Activated T-cell treated with anti-CD3 and anti-CD28 coated beads for 24 hours (primary cell): ENCODE data around the gene CCDC74A.
"Not testable (repeated sequence)": the region's sequence is repeated elsewhere in the genome, so short reads cannot be mapped to it uniquely, and the experiment has no call there.

Experiments
- DNase-seq: peaks from one replicate; pipeline ENCODE4 v3.0.0-alpha.2; 2020; ENCODE audit warnings: low read depth

Gene CCDC74A

DNA sequence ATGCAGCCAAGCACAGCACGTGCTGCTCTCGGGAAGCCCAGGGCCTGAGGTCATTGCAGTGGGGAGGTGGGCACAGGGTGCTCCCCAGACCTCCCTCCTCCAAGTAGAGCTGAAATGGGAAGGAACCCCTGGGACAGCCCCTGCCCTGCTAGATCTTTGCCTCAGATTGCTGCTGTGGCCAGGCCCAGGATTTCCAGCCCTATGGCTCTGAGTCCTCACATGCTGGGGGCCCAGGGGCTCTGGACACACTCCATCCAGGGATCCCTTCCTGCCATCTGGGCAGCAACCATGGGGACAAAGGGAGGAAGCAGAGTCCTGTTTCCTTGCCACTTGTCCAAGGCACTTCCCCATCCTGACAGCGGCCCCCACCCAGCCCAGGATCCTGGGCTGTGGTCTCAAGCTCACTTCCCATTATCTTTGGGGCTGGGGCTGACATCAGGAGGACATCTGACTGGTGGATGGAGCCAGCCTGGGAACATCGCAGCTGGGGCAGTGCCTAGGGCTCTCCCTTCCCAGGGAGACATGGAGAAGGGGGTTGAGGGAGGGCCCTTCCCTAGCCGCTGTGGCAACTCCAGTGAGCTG lies 2.3 kb downstream of the CCDC74A start:
- not testable (repeated sequence) for DNase-seq

DNA sequence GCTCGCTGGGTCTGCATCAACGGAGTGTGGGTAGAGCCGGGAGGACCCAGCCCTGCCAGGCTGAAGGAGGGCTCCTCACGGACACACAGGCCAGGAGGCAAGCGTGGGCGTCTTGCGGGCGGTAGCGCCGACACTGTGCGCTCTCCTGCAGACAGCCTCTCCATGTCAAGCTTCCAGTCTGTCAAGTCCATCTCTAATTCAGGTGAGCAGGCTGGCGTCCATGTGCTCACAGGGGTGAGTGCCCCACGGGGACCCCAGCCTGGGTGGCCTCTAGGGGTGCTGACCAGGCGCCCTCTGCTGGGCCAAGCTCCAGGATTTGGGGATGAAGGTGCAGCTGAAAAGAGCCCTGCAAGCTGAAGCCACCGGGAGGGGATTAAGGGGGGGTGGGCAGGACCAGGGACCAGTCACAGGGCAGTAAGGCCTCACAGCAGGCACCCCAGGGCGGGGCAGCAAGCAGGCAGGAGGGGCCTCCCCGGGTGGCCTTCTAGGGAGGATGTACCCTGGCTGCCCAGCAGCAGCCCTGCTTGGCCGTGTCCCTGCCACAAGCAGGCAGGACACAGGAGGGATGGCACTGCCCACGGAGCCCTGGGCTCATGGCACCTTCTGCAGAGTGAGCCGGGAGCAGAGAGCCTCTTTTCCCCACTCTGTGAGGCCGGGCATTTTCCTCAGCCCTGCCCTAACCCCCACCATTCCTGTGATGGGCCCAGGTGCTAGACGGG lies 3.1 kb downstream of the CCDC74A start:
- DNase-seq: not testable (repeated sequence)

DNA sequence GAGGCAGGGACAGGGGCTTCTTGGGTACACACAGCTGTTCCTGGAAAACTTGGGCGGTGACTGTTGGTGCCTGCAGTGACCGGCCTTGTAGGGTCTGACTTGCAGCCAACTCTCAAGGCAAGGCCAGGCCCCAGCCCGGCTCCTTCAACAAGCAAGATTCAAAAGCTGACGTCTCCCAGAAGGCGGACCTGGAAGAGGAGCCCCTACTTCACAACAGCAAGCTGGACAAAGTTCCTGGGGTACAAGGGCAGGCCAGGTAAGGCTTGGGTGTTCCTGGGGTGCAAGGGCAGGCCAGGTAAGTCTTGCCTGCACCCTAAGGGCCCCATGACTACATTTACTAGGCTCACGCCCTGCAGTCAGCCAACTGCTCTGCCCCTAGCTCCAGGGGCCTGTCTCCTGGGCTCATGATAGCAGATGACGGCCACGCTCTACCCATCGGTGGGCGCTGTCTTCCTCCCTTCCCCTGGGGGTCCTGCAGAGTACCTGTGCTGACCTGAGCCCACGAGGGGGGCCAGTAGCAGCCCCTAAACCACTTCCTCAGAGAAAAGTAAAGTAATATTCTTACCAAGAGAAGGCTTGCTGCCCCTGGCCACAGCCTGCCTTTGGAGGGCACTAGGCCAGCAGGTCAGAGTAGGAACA lies 4.0 kb downstream of the CCDC74A start:
- DNase-seq: not testable (repeated sequence)

DNA sequence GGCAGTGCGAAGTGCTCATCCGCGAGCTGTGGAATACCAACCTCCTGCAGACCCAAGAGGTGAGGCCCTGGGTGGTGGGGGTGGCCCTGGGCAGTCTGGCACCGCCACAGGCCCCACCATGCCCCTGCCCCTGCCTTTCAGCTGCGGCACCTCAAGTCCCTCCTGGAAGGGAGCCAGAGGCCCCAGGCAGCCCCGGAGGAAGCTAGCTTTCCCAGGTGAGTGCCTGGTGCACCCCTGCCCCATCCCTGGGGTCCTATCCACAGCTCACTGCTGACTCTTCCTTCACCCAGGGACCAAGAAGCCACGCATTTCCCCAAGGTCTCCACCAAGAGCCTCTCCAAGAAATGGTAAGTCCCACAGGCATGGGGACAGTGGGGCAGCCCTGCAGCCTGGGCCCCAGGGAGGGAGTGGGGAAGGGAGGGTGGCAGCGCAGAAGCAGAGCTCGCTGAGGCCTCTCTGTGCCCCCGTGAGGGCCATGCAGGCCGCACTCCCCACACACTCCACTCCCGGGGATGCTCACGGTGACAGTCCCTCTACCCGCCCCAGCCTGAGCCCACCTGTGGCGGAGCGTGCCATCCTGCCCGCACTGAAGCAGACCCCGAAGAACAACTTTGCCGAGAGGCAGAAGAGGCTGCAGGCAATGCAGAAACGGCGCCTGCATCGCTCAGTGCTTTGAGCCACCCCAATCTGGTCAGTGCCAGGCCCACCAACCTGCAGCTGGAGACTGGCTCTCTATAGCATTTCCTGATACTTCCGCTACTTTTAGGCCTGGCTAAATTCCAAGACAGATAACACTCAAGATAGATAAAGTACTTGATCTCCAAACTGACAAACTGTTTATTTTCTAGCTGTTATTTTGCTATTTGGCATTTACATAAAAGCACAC lies 5.3 kb downstream of the CCDC74A start:
- DNase-seq: not testable (repeated sequence)

DNA sequence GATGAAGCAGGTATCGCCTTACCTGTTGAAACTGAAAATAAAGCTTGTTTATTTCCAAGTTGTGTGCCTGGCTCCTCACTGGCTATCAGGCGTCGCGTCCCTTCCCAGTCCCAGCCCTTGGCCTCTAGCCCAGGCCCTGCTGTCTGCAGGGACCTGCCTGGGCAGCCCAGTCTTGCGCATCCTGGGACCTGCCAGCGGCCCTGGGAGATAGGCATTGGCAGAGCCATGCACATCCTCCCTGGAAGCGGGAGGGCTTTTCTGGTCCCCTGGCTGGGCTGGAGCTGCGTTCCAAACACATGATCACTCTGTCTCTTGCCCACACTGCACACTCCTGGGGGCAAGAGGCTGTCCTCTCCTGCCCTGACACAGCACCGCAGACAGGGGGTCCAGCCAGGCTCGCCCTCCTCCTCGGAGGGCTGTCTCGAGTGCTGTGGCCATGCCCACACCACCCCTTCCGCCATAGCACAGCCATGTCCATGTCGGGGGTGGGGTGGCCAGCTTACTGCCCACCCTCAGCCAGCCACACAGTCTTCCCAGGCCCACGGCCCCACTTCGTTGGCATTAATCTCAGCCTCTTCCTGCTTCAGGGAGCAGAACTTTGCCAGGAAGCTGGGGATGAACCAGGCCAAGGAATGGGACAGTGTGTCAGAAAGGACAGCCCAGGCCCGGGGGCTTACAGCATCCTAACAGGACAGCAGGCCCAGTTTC lies 6.1 kb downstream of the CCDC74A start:
- DNase-seq: not testable (repeated sequence)

DNA sequence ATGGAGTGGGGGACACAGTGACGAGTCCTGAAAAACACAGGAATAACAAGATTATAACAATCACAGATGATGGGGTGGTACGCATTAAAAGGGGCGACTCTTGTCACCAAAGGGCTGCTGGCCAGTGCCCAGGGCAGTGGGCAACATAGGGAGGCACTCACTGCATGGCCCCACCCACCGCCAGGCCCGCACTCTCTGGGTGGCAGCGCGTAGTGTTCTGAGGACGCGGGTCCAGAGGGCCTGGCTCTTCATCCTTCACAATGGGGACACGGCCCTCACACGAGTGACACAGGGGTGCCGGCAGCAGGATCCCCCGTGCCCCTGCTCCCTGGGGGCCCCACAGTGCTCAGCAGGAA lies 6.6 kb downstream of the CCDC74A start:
- DNase-seq: not testable (repeated sequence)

DNA sequence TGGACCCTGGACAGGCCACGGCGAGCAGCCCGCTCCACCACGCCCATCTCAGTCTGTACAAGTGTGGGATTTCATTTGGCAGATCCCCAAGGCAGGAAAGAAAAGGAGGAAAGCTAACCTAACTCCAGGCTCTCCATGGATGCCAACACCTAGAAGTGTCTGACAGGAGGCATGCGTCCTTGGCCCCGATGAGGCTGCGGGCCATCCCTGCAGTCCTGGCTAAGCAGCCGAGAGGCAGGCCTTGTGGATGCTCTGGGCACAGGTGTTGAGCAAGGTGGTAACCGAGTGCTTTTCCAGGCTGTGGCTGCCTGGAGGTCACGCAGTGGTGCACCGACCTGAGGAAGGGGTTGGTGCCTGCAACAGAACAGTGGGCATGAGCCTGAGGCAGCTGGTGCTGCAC lies 7.3 kb downstream of the CCDC74A start:
- not testable (repeated sequence) for DNase-seq

DNA sequence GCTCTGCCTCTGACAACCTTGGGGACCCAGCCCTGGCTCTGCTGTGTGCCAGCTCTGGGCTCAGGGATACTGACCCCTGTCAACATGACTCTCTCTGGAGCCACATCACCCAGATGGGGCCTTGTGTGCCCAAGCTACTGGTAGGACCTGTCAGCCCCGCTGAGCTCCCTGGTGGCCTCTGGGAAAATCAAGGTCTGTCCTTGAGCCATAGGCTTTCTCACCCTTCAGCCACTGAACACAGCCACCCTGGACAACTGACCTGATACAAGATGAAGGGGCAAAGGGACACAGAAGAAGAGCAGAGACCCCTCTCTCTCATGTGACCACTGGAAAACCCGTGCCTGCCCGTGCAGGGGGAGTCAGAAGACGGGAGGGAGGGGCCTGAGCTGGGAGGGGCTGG lies 7.8 kb downstream of the CCDC74A start:
- DNase-seq: no peak

DNA sequence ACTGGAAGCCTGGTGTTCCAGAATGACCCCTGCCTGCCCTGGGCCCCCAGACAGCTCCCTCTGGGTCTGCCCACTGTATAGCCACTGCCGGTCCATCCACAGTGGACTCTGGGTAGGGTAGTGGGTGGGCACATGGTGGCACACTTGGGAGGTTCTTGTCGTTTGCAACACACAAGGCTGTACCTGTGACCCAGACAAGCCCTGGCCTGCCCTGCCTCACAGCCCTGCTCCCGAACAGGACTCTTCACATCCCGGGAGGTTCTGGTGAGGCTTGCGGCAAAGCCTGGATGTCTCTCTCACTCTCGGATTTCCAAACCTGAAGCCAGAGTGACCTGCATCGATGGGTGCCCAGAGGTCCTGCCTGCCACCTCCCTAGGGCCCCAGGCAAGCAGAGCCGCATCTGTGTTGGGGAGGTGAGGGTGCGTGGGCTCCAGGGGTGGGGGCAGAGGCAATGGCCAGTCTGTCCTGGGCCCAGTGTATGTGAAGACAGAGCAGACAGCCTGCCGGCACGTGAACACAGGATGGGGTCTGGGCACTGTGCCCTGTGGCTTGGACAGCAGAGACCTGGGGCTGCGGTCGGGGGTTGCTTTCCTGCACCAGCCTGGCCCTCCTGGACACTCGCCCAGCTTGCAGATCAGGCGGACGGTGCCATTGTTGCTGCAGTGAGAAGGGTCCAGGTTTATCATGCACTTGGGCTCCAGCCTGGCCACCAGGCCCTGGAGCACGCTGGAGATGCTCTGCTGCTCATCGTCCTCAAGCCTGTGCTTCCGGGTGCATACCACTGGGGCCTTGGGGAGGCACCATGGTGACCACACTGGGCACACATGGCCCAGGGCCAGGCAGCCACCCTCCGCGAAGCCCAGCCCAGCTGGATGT lies 8.5 kb downstream of the CCDC74A start:
- DNase-seq: not testable (repeated sequence)

DNA sequence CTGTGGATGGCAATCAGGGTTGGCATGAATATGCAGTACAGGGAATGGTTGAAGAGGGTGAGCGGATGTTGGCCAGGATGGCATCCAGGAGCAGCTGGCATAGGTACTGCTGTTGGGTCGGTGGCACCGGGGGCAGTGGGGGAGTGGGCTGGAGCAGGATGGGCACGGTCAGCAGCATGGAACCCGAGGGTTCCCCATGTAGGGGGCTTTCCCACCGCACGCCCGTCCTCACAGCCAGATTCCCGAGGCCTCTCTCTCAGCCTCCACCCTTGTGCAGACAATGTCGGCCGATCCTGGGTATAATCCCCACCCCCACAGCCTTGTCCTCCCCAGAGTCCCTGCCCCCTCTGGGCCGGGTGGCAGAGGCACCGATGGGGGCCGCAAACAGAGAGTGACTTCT lies 9.2 kb downstream of the CCDC74A start:
- not testable (repeated sequence) for DNase-seq

DNA sequence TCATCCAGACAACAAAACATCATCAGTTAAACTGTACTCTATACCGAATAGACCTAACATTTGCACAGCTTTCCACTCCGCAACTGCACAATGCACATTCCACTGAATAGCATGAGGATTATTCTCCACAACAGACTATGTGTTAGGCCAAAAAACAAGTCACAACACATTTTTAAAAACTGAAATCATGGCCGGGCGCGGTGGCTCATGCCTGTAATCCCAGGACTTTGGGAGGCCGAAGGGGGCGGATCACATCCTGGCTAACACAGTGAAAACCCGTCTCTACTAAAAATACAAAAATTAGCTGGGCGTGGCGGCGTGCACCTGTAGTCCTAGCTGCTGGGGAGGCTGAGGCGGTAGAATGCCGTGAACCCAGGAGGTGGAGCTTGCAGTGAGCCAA lies 11.2 kb downstream of the CCDC74A start:
- not testable (repeated sequence) for DNase-seq

DNA sequence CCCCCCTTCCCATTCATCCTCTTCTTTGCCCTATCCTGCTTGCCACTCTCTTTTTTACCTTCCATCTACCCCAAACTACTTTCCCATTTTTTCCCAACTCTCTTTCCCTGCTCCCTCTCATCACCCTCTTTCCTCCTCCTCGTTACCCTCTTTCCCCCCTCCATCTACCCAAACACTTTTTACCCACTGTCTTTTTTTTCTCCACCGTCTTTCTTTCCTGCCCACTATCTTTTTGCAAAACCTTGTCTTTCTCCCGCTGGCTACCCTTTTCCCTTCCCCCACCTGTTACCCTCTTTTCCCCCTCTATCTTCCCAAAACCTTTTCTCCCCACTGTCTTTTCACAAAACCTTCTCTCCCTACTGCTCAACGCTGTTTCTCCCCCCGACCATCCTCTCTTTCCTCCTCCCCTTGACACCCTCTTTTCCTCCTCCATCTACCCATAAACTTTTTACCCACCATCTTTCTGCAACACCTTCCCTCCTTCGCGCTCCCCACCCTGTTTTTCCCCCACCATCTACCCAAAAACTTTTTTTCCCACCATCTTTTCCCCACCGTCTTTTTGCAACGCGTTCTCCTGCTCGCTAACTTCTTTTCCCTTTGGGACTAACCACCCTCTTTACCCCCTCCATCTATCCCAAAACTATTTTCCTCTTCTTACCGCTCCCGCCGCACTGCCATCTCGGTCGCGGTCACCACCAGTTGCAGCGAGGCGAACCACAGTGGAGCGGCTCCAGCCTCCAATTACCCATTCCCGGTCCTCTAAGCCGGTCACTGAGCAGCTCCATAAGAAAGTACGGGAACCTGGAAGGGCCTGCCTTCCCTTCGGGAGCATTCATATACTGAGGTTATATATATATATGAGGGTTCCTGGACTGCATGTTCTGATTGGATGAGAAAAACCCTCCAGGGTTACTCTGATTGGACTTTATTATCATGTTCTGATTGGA lies 15.0 kb downstream of the CCDC74A start:
- no peak for DNase-seq

DNA sequence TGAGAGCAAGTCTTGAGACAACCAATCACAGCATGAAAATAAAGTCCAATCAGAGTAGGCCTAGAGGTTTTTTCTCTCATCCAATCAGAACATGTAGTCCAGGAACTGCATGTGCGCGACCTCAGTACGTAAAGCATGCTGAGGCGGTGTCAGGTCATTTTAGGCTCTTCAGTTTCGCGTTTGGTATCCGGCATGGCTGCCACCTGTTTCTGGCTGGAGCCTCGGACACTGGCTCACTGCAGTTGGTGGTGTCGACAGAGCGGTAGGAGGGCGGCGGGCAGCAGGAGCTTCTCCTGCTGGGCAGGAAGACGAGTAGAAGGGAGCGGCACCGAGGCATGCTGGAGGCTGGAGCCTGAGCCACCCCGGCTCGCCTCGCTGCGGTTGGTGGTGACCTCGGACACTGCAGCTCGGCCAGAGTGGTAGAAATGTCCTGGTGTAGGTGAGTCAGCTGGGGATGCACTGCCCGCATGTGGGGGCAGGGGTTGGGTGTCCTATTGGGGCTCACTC lies 15.8 kb downstream of the CCDC74A start:
- no peak for DNase-seq

DNA sequence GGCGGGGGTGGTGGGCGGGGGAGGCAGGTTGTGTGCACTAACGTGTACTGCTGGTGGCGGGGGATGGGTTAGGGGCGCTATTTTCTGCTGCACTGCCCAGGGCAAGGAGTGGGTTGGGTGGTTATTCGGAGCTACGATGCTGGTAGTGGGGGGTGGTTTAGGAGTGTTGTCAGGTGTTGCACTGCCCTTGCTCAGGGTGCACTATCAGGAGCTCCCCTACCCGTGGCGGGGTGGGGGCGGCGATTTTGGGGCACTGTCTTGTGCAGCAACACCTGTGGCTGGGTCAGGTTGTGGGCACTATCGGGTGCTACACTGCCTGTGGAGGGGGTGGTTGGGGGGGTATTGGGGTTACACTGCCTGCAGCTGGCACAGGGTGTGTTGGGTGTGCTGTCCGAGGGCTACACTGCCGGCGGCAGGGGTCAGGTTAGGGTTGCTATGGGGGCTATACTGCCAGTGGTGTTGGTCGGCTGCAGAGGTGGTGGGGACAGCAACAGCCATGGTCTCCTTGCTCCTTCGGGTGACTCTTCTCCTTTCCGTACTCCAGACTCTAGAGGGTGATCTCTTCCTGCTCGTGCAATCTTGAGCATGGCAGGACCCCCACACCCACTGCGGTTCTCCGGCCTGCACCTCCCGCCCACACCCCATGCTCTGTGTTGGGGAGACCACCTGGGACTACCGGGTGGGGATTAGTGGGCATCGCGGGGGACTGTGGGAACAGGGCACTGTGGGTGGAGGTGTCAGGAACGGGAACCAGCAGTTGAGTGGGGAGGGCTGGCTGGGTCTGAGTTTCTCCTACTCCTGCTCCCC lies 16.5 kb downstream of the CCDC74A start:
- not testable (repeated sequence) for DNase-seq

DNA sequence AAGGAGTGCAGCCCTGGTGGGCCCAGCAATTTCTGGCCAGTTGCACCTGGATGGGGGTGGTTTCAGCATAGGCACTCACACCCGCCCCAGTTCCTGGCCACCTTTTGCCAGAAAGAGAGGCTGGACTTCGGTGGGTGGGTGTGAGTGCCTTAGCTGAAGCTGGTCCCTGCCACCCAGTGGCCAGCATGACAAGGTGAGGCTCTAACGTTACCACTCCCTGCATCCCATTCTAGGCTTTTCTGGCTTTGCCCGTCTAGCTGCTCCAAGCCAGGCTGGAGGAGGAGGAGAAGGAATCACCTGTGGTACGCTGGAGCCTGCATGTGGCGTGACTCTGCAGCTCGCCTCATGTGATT lies 17.1 kb downstream of the CCDC74A start:
- DNase-seq: not testable (repeated sequence)

DNA sequence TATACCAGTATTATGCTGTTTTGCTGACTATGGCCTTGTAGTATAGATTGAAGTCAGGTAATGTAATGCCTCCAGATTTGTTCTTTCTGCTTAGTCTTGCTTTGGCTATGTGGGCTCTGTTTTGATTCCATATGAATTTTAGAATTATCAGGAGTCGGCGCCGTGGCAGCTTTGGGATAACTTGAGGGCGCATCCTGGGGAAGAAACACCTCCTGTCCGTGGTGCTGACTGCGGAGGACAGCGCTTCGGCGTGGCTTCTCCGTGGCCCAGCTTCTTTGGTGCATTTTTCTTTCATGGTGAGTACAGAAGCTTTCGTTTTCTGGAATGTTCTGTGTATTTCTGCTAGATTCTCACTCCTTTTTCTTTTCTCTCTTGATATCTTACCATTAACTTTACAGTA lies 25.2 kb downstream of the CCDC74A start:
- DNase-seq: no peak

DNA sequence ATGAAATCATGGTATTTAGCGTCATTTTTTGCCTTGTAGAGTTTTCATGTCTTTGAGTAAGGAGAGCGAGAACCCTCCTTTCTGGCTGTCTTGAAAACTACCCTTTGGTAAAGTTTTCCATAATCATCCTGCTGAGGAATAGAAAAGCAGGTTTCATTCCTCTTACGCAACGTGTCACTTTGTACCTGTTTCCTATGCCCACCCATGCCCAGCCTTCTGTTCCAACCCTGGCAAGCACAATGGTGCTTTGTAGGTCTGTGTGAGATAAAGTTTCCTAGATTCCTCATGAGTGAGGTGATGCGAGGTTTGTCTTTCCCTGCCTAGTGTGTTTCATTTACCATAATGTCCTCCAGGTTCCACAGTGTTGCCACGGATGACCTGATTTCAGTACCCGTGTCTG lies 29.3 kb downstream of the CCDC74A start:
- no peak for DNase-seq

DNA sequence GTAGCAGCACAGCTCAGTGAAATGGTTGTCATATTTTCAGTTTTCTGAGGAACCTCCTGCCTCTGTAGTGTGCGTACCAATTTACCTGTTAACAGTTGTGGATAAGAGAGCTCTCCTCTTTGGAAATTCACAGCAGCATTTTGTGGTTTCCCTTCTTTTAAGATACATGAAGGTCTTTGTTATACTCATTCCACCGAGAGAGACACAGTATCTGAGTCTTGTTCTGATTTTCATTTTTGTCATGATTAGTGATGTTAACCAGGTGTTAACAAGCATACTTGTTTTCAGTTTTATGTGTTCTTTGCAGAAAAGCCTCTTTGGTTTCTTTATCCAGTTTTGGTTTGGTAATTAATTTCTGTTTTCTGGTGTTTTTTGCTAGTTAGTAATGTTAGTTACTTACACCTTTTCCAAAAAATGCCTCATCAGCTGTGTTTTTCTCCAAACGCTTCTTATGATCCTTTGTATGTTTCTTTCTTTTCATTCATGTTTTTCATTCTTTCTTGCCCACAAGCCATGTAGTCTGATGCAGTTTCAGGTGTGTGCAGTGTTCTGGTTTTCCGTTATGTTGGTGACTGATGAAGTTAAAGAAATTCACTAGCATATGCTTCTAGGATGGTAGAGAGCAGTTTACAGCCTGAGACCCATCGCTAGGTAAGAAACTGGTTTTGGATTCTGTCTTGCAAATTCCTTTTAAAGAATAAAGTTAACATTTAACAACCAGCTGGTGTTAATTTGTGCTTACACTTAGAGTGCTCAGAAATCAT lies 30.1 kb downstream of the CCDC74A start:
- no peak for DNase-seq
